ENCODE data around the gene RPTOR. TPM values are rescaled to one million over a fixed set of nuclear protein-coding genes. Genes with fewer than 3 reads are reported as not detected.
A peak's percentile ranks its signal among the peaks of the same experiment; 100 is the strongest.

The RPTOR gene
- total RNA-seq, 1 donor from 2014 or later, result 32.0 TPM

GRCh38 chr17:80895366-80895765, 350.7 kb downstream of the RPTOR start:
- H3K9me3 ChIP-seq (ENCODE audit: insufficient read depth, low read depth, low read length), result no peaks in the 10 kb centered on the region

GRCh38 chr17:80898716-80899115, 354.1 kb downstream of the RPTOR start:
- TF ChIP-seq EZH2 (IDR thresholded peaks at IDR 0.05; ENCODE audit: insufficient read depth, low read length) (no peak), CTCF (IDR thresholded peaks at IDR 0.05; ENCODE audit: insufficient read depth, low read depth, low read length) (no peak)
- H4K20me1 ChIP-seq (ENCODE audit: insufficient read depth, low read length), result no peaks in the 10 kb centered on the region
- no peak for FAIRE-seq
- peaks cover 4% of the 10 kb centered on the region for H3K36me3 ChIP-seq (ENCODE audit: insufficient read depth, low read length)
- Mint-ChIP-seq H3K9me3 (ENCODE audit: unreplicated experiment) (no peaks in the 10 kb centered on the region), H3K27ac (ENCODE audit: unreplicated experiment) (no peak overlapping the region), H3K4me3 (ENCODE audit: unreplicated experiment) (no peak overlapping the region), H3K4me1 (ENCODE audit: low read depth, unreplicated experiment) (peaks cover 3% of the 10 kb centered on the region), H3K36me3 (ENCODE audit: low read depth, unreplicated experiment) (peaks cover 17% of the 10 kb centered on the region), H3K27me3 (ENCODE audit: low read depth, unreplicated experiment) (no peaks in the 10 kb centered on the region)
- no peak overlapping the region for H3K4me2 ChIP-seq (ENCODE audit: low read length)
- H3K27ac ChIP-seq (ENCODE audit: low read depth, low read length), result no peak overlapping the region
- no peak overlapping the region for H3K9ac ChIP-seq (ENCODE audit: low read length)
- H3K4me3 ChIP-seq (ENCODE audit: insufficient read depth, low read depth, low read length), result no peak overlapping the region
- no peaks in the 10 kb centered on the region for H3K27me3 ChIP-seq (ENCODE audit: insufficient read depth, low read length)
- H2AFZ ChIP-seq (ENCODE audit: low read depth, low read length), result no peak overlapping the region
- no peaks in the 10 kb centered on the region for H3K9me3 ChIP-seq (ENCODE audit: insufficient read depth, low read depth, low read length)
- H3K4me1 ChIP-seq (ENCODE audit: insufficient read depth, low read length), result peaks cover 10% of the 10 kb centered on the region
- DNase-seq (ENCODE audit: low read depth), result no peak
- no peaks in the 10 kb centered on the region for H3K79me2 ChIP-seq (ENCODE audit: insufficient read depth, low read length)

More at GRCh38 chr17:80895366-80895765, 350.7 kb downstream of the RPTOR start:
- H3K27me3 Mint-ChIP-seq (ENCODE audit: low read depth, unreplicated experiment), result no peaks in the 10 kb centered on the region
- no peaks in the 10 kb centered on the region for H3K9me3 Mint-ChIP-seq (ENCODE audit: unreplicated experiment)
- no peak overlapping the region for H3K27ac Mint-ChIP-seq (ENCODE audit: unreplicated experiment)
- Histone ChIP-seq H3K4me1 (ENCODE audit: insufficient read depth, low read length) (peaks cover 30% of the 10 kb centered on the region), H3K9ac (ENCODE audit: low read length) (no peak overlapping the region), H3K79me2 (ENCODE audit: insufficient read depth, low read length) (no peaks in the 10 kb centered on the region), H3K4me3 (ENCODE audit: insufficient read depth, low read depth, low read length) (no peak overlapping the region), H3K27ac (ENCODE audit: low read depth, low read length) (no peak overlapping the region), H2AFZ (ENCODE audit: low read depth, low read length) (no peak overlapping the region), H3K4me2 (ENCODE audit: low read length) (no peak overlapping the region), H3K27me3 (ENCODE audit: insufficient read depth, low read length) (no peaks in the 10 kb centered on the region), H3K36me3 (ENCODE audit: insufficient read depth, low read length) (peaks cover 4% of the 10 kb centered on the region), H4K20me1 (ENCODE audit: insufficient read depth, low read length) (peaks cover 3% of the 10 kb centered on the region)
- H3K4me3 Mint-ChIP-seq (ENCODE audit: unreplicated experiment), result no peak overlapping the region
- DNase-seq (ENCODE audit: low read depth), result no peak
- peaks cover 13% of the 10 kb centered on the region for H3K36me3 Mint-ChIP-seq (ENCODE audit: low read depth, unreplicated experiment)
- TF ChIP-seq CTCF (IDR thresholded peaks at IDR 0.05; ENCODE audit: insufficient read depth, low read depth, low read length) (no peak), EZH2 (IDR thresholded peaks at IDR 0.05; ENCODE audit: insufficient read depth, low read length) (no peak)
- H3K4me1 Mint-ChIP-seq (ENCODE audit: low read depth, unreplicated experiment), result peaks cover 35% of the 10 kb centered on the region
- FAIRE-seq, result no peak

DNA sequence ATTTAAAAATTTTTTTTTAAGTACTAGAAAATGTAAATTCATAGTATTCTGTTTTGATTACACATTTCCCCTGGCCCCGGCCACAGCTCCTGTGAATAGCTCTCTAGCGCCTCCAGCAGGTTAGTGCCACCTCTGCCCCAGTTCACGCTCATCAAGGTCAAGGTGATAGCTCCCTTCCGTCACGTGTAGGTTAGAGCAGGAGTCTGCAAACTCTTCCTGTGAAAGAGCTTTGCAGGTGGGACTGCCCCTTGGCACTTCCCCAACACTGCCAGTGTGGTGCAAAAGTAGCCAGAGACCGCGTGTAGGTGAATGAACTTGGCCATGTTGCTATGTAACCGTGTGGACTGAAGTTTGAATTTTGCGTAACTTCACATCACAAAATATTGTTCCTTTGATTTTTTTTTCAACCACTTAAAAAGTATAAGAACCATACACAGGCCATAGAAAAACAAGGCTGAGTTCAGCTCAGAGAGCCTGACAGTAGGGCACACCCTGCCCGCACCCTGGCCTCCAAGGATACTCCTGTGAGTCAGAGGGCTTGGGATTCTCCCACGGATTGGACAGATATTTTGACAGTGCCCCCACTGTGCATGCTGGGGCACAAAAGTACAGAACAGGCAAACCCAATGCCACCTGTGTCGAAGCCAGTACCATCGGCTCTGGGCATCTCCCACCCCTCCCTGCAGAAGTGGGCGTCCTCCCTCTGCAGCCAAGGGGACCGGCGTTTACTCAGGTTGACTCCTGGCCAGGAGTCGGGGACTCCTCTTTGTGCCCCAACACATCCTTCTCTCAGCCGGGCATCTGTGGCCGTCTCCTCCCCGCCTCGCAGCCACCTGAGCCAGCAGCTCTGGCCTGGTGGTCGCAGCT, 355.0 kb downstream of the RPTOR start:
- DNase-seq (ENCODE audit: low read depth), result no peak
- Mint-ChIP-seq H3K4me1 (ENCODE audit: low read depth, unreplicated experiment) (no peaks in the 10 kb centered on the region), H3K27me3 (ENCODE audit: low read depth, unreplicated experiment) (no peaks in the 10 kb centered on the region), H3K4me3 (ENCODE audit: unreplicated experiment) (no peak overlapping the region), H3K27ac (ENCODE audit: unreplicated experiment) (no peak overlapping the region), H3K36me3 (ENCODE audit: low read depth, unreplicated experiment) (peaks cover 20% of the 10 kb centered on the region), H3K9me3 (ENCODE audit: unreplicated experiment) (no peaks in the 10 kb centered on the region)
- H3K79me2 ChIP-seq (ENCODE audit: insufficient read depth, low read length), result no peaks in the 10 kb centered on the region
- FAIRE-seq, result no peak
- no peaks in the 10 kb centered on the region for H3K9me3 ChIP-seq (ENCODE audit: insufficient read depth, low read depth, low read length)
- no peak overlapping the region for H2AFZ ChIP-seq (ENCODE audit: low read depth, low read length)
- no peaks in the 10 kb centered on the region for H3K27me3 ChIP-seq (ENCODE audit: insufficient read depth, low read length)
- H4K20me1 ChIP-seq (ENCODE audit: insufficient read depth, low read length), result no peaks in the 10 kb centered on the region
- no peak overlapping the region for H3K9ac ChIP-seq (ENCODE audit: low read length)
- TF ChIP-seq EZH2 (IDR thresholded peaks at IDR 0.05; ENCODE audit: insufficient read depth, low read length), result no peak
- peak; percentile 46 for TF ChIP-seq CTCF (IDR thresholded peaks at IDR 0.05; ENCODE audit: insufficient read depth, low read depth, low read length)
- H3K27ac ChIP-seq (ENCODE audit: low read depth, low read length), result no peak overlapping the region
- peaks cover 4% of the 10 kb centered on the region for H3K36me3 ChIP-seq (ENCODE audit: insufficient read depth, low read length)
- H3K4me3 ChIP-seq (ENCODE audit: insufficient read depth, low read depth, low read length), result no peak overlapping the region
- H3K4me2 ChIP-seq (ENCODE audit: low read length), result no peak overlapping the region
- H3K4me1 ChIP-seq (ENCODE audit: insufficient read depth, low read length), result peaks cover 10% of the 10 kb centered on the region
